NCI-H748 (cell line): Measurements from ENCODE around the gene ZBED4.
"Not testable (repeated sequence)": the region's sequence is repeated elsewhere in the genome, so short reads cannot be mapped to it uniquely, and the experiment has no call there.

Experiments used
- DNase-seq: peaks from one replicate; lab custom pipeline; 2025; ENCODE audit not compliant: unreplicated experiment; lab: John Stamatoyannopoulos, UW

ZBED4 gene, protein sequence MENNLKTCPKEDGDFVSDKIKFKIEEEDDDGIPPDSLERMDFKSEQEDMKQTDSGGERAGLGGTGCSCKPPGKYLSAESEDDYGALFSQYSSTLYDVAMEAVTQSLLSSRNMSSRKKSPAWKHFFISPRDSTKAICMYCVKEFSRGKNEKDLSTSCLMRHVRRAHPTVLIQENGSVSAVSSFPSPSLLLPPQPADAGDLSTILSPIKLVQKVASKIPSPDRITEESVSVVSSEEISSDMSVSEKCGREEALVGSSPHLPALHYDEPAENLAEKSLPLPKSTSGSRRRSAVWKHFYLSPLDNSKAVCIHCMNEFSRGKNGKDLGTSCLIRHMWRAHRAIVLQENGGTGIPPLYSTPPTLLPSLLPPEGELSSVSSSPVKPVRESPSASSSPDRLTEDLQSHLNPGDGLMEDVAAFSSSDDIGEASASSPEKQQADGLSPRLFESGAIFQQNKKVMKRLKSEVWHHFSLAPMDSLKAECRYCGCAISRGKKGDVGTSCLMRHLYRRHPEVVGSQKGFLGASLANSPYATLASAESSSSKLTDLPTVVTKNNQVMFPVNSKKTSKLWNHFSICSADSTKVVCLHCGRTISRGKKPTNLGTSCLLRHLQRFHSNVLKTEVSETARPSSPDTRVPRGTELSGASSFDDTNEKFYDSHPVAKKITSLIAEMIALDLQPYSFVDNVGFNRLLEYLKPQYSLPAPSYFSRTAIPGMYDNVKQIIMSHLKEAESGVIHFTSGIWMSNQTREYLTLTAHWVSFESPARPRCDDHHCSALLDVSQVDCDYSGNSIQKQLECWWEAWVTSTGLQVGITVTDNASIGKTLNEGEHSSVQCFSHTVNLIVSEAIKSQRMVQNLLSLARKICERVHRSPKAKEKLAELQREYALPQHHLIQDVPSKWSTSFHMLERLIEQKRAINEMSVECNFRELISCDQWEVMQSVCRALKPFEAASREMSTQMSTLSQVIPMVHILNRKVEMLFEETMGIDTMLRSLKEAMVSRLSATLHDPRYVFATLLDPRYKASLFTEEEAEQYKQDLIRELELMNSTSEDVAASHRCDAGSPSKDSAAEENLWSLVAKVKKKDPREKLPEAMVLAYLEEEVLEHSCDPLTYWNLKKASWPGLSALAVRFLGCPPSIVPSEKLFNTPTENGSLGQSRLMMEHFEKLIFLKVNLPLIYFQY

DNA sequence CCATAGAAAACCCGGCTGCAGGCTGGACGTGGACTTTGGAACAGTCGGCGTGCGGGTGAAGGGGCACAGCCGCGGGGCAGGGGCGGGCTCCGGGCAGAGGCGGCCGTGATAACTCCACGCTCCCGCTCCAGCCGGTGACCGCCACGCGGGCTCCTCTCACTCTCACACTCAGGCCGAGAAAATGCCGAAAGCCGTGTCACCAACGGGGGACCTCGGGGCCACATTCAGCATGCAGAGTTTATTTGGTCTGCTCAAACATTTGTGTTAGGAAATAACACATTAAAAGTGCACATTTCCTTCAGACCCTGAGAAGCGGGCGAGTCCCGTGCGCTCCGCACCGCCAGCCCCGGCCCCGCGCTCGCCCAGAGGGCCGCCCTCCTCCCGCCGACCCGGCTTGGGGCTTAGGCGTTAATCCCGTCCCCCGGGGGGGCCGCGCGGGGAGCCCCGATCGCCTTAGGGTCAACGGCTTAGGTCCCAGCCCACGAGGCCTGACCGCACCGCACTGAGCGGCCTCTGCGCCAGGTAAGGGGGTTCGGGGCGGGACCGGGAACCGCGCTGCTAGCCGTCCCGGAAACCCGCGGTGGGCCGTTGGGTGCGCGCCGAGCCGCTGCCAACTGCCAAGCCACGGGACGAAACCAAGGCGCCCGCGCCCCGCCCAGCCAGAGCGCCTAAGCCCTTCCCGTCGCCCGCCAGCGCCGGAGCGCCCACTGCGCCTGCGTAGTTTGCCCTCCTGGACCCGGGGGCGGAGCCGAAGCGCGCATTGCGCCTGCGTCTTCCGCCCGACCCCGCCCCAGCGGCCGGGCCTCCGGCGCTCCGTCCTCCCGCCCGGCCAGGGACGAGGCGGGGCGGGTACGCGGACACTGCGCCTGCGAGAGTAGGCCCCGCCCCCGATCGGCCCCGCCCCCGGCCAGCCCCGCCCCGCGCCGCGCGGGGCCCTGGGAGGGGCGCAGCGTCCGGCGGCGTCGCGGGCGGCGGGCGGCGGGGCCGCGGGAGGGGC, at the start of gene ZBED4:
TSS of gene ZBED4 (plus strand) at position 947 of the 997 bp plus-strand sequence. CDS start 29,819 bp downstream, outside the sequence.
- peak; percentile 96 for DNase-seq

DNA sequence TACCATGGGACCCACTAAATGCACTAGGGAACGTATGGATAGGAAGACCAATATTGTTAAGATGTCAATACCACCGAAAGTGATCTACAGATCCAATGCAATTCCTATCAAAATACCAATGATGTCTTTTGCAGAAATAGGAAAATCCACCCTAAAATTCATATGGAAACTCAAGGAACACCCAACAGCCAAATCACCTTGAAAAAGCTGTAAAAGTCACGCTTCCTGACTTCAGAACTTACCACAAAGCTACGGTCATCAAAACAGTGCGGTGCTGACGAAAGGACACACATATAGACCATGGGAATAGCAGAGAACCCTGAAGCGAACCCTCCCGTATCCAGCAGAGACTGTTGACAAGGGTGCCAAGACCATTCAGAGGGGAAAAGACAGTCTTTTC, 46.5 kb upstream of the ZBED4 start:
- DNase-seq = no peak

DNA sequence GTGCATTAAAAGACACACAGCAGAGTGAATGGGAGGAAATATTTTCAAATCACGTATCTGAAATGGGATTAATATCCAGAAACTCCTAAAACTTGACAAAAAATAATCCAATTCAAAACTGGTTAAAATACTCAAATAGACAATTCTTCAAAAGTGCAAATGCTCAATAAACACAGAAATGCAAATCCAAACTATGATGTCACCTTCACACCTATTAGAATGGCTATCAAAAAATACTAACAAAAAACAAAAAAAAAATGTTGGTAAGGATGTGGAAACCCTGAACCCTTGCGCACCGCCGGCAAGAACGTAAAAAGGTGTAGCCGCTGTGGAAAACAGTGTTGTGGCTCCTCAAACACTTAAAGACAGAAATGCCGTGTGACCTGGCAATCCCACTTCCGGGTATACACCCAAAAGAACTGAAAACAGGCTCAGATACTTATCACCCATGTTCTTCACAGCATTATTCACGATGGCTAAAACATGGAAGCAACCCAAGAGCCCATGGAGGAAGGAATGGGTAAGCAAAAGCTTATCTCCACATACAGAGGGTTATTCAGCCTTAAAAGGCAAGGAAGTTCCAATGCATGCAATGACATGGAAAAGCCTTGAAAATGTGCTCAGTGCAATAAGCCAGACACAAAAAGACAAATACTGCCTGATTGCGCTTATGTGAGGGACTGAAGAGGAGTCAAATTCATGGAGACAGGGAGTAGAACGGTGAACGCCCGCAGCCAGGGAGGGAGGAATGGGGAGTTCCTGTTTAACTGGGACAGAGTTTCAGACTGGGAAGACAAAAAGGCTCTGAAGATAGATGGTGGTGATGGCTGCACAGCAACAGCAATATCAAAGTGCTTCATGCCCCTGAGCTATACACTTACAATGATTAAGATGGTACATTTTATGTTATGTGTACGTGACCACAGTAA, 45.6 kb upstream of the ZBED4 start:
- DNase-seq = no peak

DNA sequence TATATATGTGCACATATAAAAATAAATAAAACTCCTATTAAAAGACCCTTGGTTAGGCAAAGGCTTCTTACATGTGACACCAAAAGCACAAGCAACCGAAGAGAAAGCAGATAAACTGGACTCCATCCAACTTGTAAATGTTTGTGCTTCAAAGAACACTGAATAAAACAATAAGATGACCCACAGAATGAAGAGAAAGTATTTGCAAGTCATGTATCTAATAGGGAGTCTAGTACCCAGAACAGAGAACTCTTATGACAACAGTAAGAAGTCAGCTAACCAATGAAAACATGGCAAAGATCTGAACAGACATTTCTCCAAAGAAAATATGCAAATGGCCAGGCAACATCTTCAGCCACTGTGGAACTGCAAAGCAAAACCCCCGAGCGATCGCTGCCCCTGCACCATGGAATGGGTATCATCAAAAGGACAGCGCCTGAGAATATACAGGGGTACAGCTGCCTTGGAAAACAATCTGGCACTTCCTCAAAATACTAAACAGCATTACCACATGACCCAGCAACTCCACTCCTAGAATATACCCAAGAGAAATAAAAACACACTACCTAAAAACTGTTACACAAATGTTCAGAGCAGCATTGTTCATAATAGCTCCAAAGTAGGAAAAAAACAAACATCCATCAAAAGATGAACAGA, 43.2 kb upstream of the ZBED4 start:
- DNase-seq = no peak

DNA sequence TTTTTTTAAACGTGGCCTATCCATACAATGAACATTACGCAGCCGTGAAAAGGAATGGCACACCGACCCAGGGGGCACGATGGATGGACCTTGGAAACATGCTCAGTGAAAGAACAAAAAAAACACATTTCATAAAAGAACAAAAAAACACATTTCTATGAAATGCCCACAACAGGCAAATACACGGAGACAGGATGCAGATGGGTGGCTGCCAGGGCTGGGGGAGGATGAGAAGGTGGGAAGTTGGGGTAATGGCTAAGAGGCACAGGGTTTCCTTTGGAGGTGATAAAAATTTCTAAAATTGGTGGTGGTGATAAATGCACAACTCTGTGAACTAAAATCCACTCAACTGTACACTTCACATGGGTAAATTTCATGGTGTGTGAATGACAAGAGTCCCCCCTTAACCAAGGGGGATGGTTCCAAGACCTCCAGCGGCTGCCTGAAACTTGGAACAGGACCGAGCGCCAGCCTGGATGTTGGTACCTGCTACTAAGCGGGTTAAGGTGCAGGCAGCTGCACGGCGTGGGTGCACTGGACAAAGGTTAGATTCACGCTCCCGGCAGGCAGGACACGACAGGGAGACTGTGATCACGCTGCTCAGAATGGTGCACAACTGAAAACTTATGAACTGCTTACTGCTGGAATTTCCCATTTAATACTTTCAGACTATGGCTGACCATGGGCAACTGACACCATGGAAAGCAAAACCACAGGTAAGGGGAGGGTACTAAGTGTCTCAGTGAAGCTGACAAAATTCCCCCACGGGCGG, 42.4 kb upstream of the ZBED4 start:
- no peak for DNase-seq

DNA sequence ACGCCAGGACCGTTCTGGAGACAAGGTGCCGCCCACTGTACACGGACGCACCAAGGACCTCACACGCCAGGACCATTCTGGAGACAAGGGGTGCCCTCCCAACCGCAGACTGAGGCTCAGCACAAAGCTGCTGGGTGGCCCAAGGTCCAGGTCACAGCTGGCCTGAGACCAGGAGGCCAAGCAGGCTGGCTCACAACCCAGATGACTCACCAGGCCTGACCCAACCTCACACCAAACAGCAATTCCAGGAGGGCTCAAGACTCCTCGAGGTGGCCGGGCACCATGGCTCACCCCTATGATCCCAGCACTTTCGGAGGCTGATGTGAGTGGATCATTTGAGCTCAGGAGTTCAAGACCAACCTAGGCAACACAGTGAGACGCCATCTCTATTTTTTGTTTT, 40.8 kb upstream of the ZBED4 start:
- DNase-seq = no peak

DNA sequence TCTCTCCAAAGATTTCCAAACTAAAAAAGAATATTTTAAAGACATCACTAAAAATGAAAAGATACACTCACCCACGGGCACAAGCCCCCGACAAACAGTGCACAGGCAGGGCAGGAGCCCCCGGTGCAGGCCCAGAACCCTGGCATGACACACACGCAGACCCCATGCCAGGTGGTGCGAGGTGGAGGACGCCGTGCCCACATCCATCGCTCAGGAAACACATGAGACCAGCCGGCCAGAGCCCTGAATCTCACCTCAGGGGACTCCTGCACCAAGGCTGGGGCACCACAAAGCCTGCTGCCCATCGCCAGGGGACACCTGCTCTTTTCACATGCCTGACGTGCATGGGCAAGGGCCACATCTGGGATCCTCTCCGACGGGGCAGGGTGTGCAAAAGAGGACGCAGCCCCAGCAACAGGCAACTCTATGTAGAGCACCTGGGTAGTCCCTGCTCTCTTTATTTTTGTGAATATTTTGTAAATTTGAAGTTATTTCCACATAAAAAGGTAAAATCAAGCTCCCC, 39.4 kb upstream of the ZBED4 start:
- DNase-seq = no peak

DNA sequence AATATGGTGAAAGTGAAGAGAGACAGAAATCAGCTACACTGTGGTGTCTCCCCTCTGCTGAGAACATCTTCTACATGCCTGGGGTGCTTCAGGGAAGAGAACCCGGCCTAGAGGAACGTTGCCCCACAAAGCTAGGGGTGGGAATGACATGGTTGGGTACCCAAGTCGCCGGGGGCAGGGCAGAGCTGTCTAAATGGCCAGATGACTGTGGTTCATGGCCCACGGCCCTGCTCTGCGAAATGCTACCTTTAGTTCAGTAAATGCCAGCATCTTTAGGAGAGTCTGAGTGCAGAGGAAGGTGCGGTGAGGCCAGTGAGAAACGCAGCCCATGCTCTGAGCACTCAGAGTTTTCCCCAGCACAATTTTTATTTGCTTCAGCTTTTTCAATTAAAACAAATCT, 38.8 kb upstream of the ZBED4 start:
- no peak for DNase-seq

DNA sequence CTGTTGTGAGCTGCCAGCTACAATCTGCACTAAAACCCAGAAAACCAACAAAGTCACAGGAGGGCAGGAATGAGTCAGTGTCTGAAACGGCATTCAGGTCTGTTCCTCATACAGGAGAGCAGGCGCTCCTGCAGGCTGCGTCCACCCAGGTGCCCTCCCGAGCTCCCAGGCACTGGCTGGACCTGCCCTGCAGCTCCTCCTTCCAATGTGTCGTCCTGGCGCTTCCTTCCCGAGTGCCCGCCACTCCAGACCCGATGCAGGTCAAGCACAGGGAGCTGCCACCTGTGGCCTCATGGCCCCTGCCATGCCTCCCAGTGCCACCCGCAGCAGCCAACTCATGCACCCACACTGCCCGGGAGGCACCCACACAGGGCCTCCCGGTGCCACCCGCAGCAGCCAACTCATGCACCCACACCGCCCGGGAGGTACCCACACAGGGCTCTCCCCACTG, 38.0 kb upstream of the ZBED4 start:
- no peak for DNase-seq

DNA sequence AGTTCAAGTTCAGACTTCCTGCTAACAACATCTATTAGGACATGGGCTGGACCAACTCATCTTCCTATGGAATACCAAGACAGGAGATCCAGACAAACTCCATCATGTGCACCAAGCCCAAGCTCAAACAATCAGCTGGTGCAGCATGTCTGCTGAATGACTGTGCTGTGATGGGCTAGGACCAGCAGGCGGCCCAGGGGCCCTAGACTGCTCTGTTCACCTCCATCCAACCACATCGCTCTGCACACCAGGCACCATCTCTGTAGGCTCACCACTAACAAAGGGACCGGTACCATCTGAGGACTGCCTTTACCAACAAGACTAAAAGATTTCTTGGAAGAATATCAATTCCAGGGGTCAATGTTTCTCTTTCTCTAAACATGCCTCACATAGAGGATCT, 36.3 kb upstream of the ZBED4 start:
- no peak for DNase-seq

DNA sequence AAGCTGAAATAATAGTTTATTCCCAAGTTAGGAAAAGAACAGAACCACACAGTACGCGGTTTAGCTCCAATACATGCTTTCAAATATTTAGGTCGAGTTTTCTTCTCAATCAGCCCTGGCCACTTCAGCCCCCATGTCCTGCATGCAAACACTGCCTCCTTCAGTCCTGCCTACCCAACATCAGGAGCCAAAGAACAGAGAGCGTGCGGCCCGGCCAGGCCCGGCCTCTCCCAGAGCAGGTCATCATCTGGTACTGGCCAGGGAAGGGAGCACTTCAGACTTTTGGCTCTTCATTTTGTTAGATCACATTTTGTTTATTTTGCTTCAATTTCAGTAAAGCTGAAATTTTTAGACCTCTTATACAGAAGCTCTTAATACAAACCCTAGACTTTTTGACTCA, 32.7 kb upstream of the ZBED4 start:
- no peak for DNase-seq

DNA sequence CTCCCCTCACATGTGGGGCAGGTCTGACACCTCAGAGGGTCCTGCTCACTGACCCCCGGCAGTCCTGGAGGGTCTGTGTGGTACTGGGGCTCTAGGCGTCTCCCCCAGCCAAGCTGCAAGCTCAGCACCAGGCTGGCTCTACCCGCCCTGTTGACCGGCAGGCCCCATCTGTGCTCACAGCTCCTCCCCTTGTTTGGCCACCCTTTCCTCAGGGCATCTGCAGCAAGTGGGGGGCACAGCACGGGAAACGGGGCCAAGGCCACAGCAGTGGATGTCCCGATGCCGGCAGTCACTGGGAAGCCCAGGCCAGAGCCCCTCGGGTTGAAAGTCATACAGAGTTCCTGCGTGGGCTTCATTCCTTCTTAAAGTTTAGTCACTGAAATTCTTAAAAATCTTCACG, 31.9 kb upstream of the ZBED4 start:
- not testable (repeated sequence) for DNase-seq

DNA sequence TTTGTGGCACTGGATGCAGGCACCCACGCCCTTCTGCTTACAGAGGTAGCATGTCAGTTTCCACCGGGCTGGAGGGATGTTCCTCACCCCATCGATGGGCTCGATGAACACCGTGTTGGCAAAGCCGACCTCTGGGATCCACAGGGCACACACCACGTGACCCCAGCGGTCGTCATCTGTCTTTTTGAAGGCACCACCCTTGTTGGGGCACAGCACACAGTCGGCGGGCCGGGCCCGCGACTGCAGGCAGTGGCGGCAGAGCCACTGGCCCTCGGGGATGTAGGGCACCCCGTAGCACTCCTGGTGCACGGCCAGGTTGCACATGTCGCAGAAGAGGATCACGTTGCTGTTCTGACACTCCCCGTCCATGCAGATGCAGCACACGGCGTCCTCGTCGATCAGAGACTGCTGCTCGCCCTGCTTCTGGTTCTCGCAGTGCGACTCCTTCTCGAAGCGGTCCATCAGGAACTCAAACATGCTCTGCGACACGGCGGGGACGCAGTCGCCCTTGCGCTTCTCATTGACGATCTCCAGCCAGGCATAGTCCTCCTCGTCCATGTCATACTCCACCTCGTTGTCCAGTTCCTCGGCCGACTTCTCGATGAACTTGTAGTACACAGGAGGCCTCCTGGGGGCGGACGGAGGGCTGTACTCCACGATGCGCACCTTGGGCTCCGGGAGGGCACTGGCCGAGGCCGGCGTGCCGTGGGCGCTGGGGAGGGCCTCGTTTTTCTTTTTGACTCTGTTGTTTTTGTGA, 30.2 kb upstream of the ZBED4 start:
- no peak for DNase-seq

DNA sequence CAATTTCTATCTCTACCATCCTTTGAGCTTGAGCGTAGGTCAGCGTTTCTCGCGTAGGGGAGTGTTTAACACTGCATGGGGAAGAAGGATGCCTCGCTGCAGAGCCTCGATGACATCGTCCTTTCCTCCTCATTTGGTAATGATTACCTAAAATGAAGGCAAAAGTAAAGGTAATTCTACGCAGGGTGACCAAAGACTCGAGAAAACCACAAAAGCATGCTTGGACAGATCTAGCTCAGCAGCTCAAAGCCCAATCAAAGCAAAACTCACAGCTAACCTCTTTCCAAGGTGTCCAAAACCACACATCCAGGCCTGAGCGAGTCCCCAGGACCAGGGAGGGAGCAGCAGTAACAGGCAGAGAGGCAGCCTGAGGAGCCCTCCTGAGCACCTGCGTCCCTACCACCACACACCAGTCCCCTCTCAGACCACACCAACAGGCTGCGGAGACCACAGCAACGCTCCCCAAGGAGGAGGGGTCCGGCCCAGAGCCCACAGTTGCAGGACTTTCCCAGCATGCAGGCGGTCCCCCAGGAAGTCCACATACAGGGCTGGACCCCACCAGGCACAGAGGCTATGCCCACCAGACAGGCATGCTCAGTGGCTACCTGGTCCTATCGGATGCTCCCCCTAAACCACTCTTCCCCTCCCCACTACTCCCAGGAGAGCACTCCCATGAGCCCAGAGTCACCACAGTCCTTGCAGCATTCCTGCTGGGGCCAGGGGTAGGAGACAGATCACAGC, 29.3 kb upstream of the ZBED4 start:
- DNase-seq = no peak

DNA sequence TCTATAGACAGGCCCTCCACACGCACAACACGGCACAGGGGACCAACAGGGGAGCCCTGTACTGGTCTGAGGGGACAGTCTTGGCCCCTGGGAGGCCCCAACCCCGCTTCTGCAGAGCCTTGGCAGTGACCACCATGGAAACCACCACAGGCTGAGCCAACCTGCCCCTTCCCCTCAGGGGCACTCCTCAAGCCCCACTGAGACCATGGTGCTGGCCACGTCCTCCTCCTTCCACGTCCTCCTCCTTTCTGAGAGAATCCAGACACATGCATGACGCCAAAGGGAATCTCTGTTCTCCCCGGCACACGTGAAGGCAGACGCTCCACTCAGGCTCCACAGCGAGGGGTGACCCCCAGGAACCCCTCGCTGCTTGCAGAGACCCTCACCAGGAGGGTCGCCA, 28.7 kb upstream of the ZBED4 start:
- DNase-seq = no peak

DNA sequence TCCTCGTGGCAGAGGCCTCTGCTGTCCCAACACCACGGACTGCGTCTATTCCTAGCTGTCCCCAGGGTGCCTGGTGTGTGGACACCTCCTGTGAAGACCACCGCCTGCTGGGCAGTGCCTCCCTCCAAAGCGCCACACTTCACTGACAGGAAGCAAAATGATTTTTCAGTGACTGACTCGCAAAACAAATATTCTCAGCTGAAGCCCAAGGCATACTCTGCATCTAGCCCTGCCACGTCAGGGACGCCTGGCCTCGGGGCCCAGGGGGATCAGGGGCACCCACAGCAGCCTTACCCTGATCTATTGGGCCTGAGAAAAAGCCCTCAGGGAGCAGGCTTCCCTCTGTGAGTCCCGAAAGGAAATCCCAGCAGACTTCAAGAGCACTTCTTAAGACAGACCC, 28.2 kb upstream of the ZBED4 start:
- DNase-seq = no peak
